GM12892 (cell line): ENCODE data around the gene INTS3.

Source experiments
- DNase-seq: peaks from one replicate; pipeline ENCODE4 v3.0.0; 2011; ENCODE audit not compliant: insufficient read length
- FAIRE-seq: peaks from 2 replicates; lab custom pipeline; 2011; peaks lifted over from hg19 to GRCh38; lab: Jason Lieb, UNC
- POLR2A ChIP-seq: IDR thresholded peaks from 2 replicates; pipeline ENCODE4 v1.6.1; 2011; ENCODE audit warnings: low read depth, low read length, control low read depth
- POLR2AphosphoS5 ChIP-seq: IDR thresholded peaks from 2 replicates; pipeline ENCODE4 v1.6.1; 2011; ENCODE audit warnings: low read depth, low read length, control low read depth
- TAF1 ChIP-seq: IDR thresholded peaks from 2 replicates; pipeline ENCODE4 v1.6.1; 2011; ENCODE audit warnings: low read depth, mild to moderate bottlenecking, control low read depth, low read length, borderline replicate concordance

Gene INTS3

DNA sequence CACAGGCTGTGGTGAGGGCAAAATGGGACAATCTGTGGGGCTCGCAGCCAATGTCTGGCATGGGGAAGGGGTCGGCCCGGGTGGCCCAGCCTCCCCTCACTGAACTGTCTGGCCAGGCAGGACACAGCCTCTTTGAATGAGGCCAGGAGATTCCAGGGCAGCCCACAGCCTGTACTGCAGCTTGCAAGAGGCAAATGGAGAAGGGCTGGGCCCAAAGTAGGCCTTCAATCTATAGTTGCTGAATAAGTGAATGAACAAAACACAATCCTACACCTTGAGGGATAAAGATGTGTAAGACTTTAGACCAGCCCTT lies 70.6 kb downstream of the INTS3 start:
- DNase-seq, result no peak
- no peak for FAIRE-seq
- TF ChIP-seq POLR2A (no peak), TAF1 (no peak), POLR2AphosphoS5 (no peak)

GRCh38 chr1:153799016-153799415 lies 71.2 kb downstream of the INTS3 start:
- TF ChIP-seq TAF1 (no peak), POLR2A (no peak), POLR2AphosphoS5 (no peak)
- DNase-seq (no peak), FAIRE-seq (no peak)

DNA sequence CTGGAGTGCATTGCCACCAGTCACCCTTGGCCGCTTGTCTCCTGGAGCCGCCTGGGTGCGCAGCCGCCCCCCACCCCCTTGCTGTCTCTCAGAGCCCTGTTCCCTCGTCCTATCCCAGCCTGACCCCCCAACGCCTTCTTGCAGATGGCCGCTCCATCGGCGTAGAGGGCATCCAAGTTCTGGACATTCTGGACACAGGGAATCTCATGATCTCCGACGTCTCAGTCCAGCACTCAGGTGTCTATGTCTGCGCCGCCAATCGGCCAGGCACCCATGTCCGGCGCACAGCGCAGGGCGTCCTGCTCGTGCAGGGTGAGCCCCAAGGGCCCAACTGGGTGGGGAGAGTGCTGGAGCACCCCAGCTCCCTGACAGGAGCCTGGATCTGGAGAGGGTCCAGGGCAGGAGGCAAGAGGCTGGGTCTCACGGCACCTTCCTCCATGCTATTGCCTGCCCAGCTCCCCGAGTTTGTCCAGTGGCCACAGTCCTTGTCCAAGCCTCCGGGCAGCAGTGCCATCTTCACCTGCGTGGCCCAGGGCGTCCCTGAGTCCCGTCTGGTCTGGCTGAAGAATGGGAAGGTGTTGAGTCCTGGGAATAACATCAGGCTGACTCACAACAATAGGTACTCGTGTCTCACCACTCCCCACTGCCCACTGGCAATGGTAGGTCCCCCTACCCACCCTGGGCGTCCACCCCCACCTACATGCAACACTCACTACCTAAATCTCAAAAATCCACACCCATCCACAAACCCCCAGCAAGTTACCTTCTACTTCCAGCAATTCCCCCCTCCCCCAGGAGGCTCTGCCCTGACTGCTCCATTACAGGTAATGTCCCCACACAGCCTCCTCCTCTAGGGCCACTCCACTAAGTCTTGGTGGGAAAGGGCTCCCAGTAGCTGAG lies 72.0 kb downstream of the INTS3 start:
- DNase-seq, result no peak
- FAIRE-seq, result no peak
- no peak for TF ChIP-seq POLR2A
- no peak for TF ChIP-seq POLR2AphosphoS5
- no peak for TF ChIP-seq TAF1

- no peak for TF ChIP-seq POLR2AphosphoS5
- TF ChIP-seq TAF1, result no peak
- no peak for TF ChIP-seq POLR2A
- FAIRE-seq, result no peak
These were observed 72.7 kb downstream of the INTS3 start for GRCh38 chr1:153800516-153800915.

DNA sequence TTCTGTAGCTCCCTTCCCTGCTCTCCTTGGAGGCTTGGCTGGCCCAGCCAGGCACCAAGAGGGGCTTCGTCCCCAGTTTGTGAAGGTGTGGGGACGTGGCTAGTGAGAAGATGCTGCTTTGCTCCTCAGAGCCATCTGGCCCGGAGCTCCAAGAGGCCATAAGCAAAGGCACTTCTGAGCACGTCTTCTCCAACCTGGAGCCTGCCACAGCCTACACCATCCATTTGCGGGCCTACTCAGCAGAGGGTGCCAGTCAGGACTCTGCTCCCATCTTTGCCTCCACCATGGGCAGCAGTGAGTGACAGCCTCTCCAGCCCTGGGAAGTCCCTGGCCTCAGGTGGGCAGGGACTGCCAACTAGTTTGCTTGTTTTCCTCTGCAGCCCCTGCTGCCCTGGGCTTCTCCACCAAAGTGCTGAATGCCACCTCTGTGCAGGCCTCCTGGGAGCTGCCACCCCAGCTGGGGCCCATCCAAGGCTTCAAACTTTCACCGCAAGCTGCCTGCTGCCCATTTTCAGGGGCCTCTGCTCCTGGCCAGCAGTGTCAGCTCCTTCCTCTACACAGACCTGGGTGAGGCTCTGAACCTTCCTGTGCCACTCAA lies 73.3 kb downstream of the INTS3 start:
- TF ChIP-seq POLR2A, result no peak
- FAIRE-seq (no peak), DNase-seq (no peak)

More at GRCh38 chr1:153800516-153800915, 72.7 kb downstream of the INTS3 start:
- no peak for DNase-seq

DNA sequence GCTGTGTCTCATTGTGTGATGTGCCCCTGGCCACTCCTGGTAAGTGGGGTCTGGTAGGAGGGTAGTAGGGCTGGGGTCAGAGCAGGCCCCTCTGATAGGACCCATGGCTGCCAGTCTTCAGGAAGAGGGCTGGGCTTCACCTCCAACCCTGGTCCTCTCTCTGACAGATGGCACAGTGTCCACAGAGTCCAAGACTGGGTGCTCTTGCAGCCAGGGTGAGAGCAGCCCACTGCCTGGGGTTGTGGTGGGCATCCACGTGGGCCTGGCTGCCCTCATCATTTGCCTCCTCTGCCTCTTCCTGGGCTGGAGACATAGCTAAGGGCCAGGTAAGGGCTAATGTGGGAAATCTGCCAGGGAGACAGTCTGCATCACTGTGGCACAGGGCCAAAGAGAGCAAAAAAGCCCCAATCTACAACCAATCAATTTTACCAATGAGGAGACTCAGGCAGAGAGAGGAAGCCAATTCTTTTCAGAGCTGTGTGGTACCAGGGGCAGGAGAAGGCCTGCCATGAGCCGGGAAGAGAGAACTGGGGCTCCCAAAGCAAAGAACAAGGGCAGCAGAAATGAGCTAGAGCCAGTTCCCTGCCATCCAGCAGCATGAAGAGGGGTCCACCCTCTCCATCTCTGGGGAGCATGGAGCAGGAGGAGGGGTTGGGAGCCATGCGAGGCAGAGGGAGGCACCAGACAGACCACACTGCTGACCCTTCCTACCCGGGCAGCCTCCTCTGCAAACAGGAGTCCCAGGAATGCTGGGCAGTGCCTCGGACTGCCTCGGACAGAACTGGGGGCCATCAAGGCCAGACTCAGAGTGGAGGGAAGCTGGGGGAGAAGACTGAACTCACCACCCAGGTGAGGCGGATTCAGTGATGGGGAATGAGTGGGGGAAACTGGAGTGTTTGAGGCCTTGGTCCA lies 74.2 kb downstream of the INTS3 start:
- FAIRE-seq (no peak), DNase-seq (no peak)
- TF ChIP-seq TAF1 (no peak), POLR2AphosphoS5 (no peak)

DNA sequence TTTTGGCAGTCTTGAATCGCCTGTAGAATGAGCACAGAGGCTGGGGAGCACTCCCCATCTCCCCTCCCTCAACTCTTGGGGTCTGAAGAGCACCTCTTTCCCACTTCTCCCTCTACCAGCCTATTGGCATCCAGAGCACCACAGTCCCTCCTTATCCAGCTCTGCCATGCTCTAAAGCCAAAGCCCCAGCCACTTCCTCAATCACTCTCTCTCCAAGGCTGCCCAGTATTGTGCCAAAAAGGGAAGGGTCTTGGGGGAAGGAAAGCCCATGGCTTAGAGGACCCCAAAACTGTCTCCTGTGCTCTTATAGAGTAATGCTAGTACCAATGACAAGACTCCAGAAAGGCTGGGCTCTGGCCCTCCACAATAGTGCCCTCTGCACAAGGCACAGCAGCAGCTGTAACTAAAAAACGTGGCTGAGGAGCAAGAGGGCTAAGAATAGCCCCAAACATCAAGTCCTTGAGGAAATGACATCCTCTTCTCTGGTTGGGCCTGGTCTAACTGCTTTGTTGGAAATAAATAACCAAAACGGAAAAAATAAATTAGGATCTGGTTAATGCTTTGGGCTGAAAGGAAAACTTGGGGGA lies 75.7 kb downstream of the INTS3 start:
- DNase-seq (no peak), FAIRE-seq (no peak)
- TF ChIP-seq TAF1, result no peak
- no peak for TF ChIP-seq POLR2AphosphoS5
- no peak for TF ChIP-seq POLR2A

- FAIRE-seq, result peak; percentile 24
- TF ChIP-seq POLR2A, result no peak
- no peak for TF ChIP-seq POLR2AphosphoS5
- no peak for DNase-seq
These were observed 76.3 kb downstream of the INTS3 start for GRCh38 chr1:153804112-153804511.

- FAIRE-seq (peak; percentile 95), DNase-seq (peak; percentile 79)
- TF ChIP-seq POLR2A (no peak), TAF1 (no peak), POLR2AphosphoS5 (peak; percentile 62; the same call in 1 of the 2 replicates)
These were observed 77.3 kb downstream of the INTS3 start for GRCh38 chr1:153805042-153805745.

DNA sequence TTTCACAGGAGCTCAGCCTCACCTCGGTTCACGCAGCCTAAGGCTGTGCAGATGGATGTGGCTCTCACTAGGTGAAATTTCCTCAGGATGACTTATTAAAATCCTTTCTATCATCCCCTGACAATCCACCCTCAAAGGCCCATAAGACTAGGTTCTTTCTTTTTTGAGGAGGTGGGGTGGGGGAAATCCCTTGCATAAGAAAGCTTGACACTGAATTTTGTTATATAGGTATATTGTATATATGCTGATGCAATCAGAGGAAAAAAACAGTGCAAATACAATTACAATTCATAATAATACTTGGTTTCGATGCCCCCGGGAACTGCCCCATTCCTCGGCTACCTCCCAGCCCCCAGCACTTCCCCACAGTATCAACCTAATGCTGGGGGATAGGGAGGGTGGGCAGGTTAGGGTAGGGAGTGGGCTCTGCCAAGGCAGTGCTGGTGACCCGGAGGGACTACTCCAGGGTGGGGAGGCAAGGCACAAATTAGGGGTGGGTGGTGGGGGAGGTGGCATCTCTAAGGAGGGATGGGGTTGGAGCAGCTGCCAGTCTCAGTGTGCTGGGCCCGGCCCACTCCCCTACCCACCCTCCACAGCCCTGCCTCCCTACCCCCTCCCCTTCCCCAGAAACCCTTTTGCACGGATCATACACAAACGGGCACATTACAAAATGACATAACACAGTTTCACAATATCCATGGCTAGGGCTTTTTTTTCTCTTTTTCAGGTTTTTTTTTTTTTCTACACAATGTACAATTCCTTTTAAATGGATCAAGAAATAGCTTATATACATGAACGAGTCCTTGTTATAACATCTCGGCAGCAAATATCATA lies 78.3 kb downstream of the INTS3 start:
- DNase-seq (no peak), FAIRE-seq (peak; percentile 9)
- TF ChIP-seq POLR2A (no peak), TAF1 (no peak), POLR2AphosphoS5 (no peak)
